Natural killer cell (primary cell): ENCODE data around the gene LEKR1. TPM values are rescaled to one million over a fixed set of nuclear protein-coding genes. Genes with fewer than 3 reads are reported as not detected.

Experiments
- ATAC-seq, 3 donors: fragments of 150-1000 bp in 2 of 3; fragments of 200-7000 bp in 1 of 3; cut with Tn5 transposase; 1 replicate in 1 of 3; 2 replicates in 2 of 3; pipeline ENCODE4 v1.10.0; 2021; ENCODE audit warnings: mild to moderate bottlenecking in 2 of 3, moderate library complexity in 2 of 3
- DNase-seq, 2 donors: peaks; one replicate each; pipeline versions ENCODE4 v3.0.0 to v3.0.0-alpha.2; 2013 to 2021; ENCODE audit warnings: mixed read lengths in 1 of 2
- H3K27ac ChIP-seq: one replicate; pipeline ENCODE4 v1.5.1; 2013; ENCODE audit warnings: mild to moderate bottlenecking, low read length
- H3K27me3 ChIP-seq: one replicate; pipeline ENCODE4 v1.6.1; 2013; ENCODE audit warnings: low read length; ENCODE audit not compliant: control insufficient read depth, insufficient read depth
- H3K36me3 ChIP-seq: one replicate; pipeline ENCODE4 v1.6.1; 2013; ENCODE audit warnings: low read length; ENCODE audit not compliant: control insufficient read depth, insufficient read depth
- H3K4me1 ChIP-seq: one replicate; pipeline ENCODE4 v1.6.1; 2013; ENCODE audit warnings: low read length; ENCODE audit not compliant: control insufficient read depth, insufficient read depth
- H3K4me3 ChIP-seq: one replicate; pipeline ENCODE4 v1.5.1; 2013; ENCODE audit warnings: low read length
- H3K9me3 ChIP-seq: one replicate; pipeline ENCODE4 v1.6.1; 2013; ENCODE audit warnings: low read length; ENCODE audit not compliant: control insufficient read depth, insufficient read depth
- H3K27ac Mint-ChIP-seq, 2 donors: one replicate each; pipeline ENCODE4 v1.8.0; 2022; ENCODE audit warnings: mild to moderate bottlenecking in 2 of 2, mixed read lengths in 2 of 2, moderate library complexity in 1 of 2
- H3K27me3 Mint-ChIP-seq, 2 donors: one replicate each; pipeline ENCODE4 v1.8.0; 2022; ENCODE audit warnings: low read depth in 2 of 2, mixed read lengths in 2 of 2
- H3K36me3 Mint-ChIP-seq: one replicate; pipeline ENCODE4 v1.8.0; 2022; ENCODE audit warnings: mixed read lengths
- H3K4me1 Mint-ChIP-seq, 2 donors: one replicate each; pipeline ENCODE4 v1.8.0; 2022; ENCODE audit warnings: mixed read lengths in 2 of 2
- H3K4me3 Mint-ChIP-seq: one replicate; pipeline ENCODE4 v1.8.0; 2022; ENCODE audit warnings: mild to moderate bottlenecking, moderate library complexity, mixed read lengths
- H3K9me3 Mint-ChIP-seq, 2 donors: one replicate each; pipeline ENCODE4 v1.8.0; 2022; ENCODE audit warnings: mixed read lengths in 2 of 2
- CTCF ChIP-seq: fragments of 200-600 bp; IDR thresholded peaks from one replicate; pipeline ENCODE4 v1.8.0; 2022; ENCODE audit warnings: antibody characterized with exemption
- WGBS: methylation state at CpG from one replicate; pipeline ENCODE4 v1.1.7; 2013; ENCODE audit warnings: missing lambda C conversion rate; ENCODE audit not compliant: insufficient coverage; 5-methylcytosine and 5-hydroxymethylcytosine counted together
- intact Hi-C: fragments of 100-400 bp; cut with micrococcal nuclease; formaldehyde crosslinking; loops from one replicate; pipeline ENCODE4 v1.14.2; 2022
- total RNA-seq, 4 donors: library from RNA; stranded (reverse); fragments of 120-200 nt in 1 of 4; gene quantifications; one replicate each; pipeline versions ENCODE4 v1.2.3 to v1.2.4, GENCODE V29; 2013 to 2022

LEKR1 gene
- total RNA-seq, 3 donors from 2014 or later (not counting 1 experiment from before 2014, with no cell fraction given), result 1.1 to 1.7 (median 1.2) TPM

- Histone ChIP-seq H3K9me3 (no peaks in the 10 kb centered on the region), H3K36me3 (no peaks in the 10 kb centered on the region), H3K4me3 (no peak overlapping the region), H3K4me1 (no peaks in the 10 kb centered on the region), H3K27me3 (no peaks in the 10 kb centered on the region), H3K27ac (no peak overlapping the region)
- no CpG with 5 or more reads among the region's 1 CpG for WGBS
- H3K4me3 Mint-ChIP-seq, result no peak overlapping the region
- no peak for TF ChIP-seq CTCF
- peaks cover 8 to 56% of the 10 kb centered on the region in 2 donors for H3K27me3 Mint-ChIP-seq
- no peaks in the 10 kb centered on the region for H3K9me3 Mint-ChIP-seq
- DNase-seq (no peak), ATAC-seq (no peak)
- no peaks in the 10 kb centered on the region for H3K36me3 Mint-ChIP-seq
- no peaks in the 10 kb centered on the region for H3K4me1 Mint-ChIP-seq
- intact Hi-C loops, result no loop called here
- no peak overlapping the region for H3K27ac Mint-ChIP-seq
These were observed 233.0 kb downstream of the LEKR1 start for GRCh38 chr3:157059181-157059580.

- DNase-seq (no peak), ATAC-seq (no peak)
- TF ChIP-seq CTCF, result no peak
- no peak overlapping the region for H3K27ac Mint-ChIP-seq
- Histone ChIP-seq H3K27me3 (no peaks in the 10 kb centered on the region), H3K36me3 (no peaks in the 10 kb centered on the region), H3K27ac (no peak overlapping the region), H3K4me3 (no peak overlapping the region), H3K9me3 (no peaks in the 10 kb centered on the region), H3K4me1 (no peaks in the 10 kb centered on the region)
- no peaks in the 10 kb centered on the region for H3K4me1 Mint-ChIP-seq
- H3K4me3 Mint-ChIP-seq, result no peak overlapping the region
- intact Hi-C loops, result no loop called here
- peaks cover 8 to 56% of the 10 kb centered on the region in 2 donors for H3K27me3 Mint-ChIP-seq
- no peaks in the 10 kb centered on the region for H3K9me3 Mint-ChIP-seq
- H3K36me3 Mint-ChIP-seq, result no peaks in the 10 kb centered on the region
These were observed 233.5 kb downstream of the LEKR1 start for GRCh38 chr3:157059661-157060060.

- no peaks in the 10 kb centered on the region for H3K36me3 ChIP-seq
- no peaks in the 10 kb centered on the region for H3K36me3 Mint-ChIP-seq
- no peak overlapping the region for H3K27ac ChIP-seq
- no CpG with 5 or more reads among the region's 1 CpG for WGBS
- no peak overlapping the region for H3K4me3 ChIP-seq
- no peaks in the 10 kb centered on the region for H3K9me3 Mint-ChIP-seq
- no peak for TF ChIP-seq CTCF
- peaks cover 8 to 48% of the 10 kb centered on the region in 2 donors for H3K27me3 Mint-ChIP-seq
- H3K9me3 ChIP-seq, result no peaks in the 10 kb centered on the region
- DNase-seq (no peak), ATAC-seq (no peak)
- peaks cover 10% of the 10 kb centered on the region for H3K4me1 ChIP-seq
- no peak overlapping the region for H3K27ac Mint-ChIP-seq
- peaks cover 0 to 1% of the 10 kb centered on the region in 2 donors for H3K4me1 Mint-ChIP-seq
- intact Hi-C loops, result no loop called here
- no peak overlapping the region for H3K4me3 Mint-ChIP-seq
- no peaks in the 10 kb centered on the region for H3K27me3 ChIP-seq
These were observed 235.1 kb downstream of the LEKR1 start for GRCh38 chr3:157061265-157061664.

- TF ChIP-seq CTCF, result no peak
- peaks cover 6 to 44% of the 10 kb centered on the region in 2 donors for H3K27me3 Mint-ChIP-seq
- ATAC-seq, result no peak
- H3K27ac Mint-ChIP-seq, result no peak overlapping the region
- no peak overlapping the region for H3K27ac ChIP-seq
- H3K9me3 Mint-ChIP-seq, result no peaks in the 10 kb centered on the region
- intact Hi-C loops, result no loop called here
- no peak overlapping the region for H3K4me3 Mint-ChIP-seq
- no peaks in the 10 kb centered on the region for H3K27me3 ChIP-seq
- no peaks in the 10 kb centered on the region for H3K36me3 Mint-ChIP-seq
- peaks cover 26% of the 10 kb centered on the region for H3K4me1 ChIP-seq
- DNase-seq, result no peak
- H3K4me3 ChIP-seq, result no peak overlapping the region
- no peaks in the 10 kb centered on the region for H3K36me3 ChIP-seq
- H3K9me3 ChIP-seq, result no peaks in the 10 kb centered on the region
- H3K4me1 Mint-ChIP-seq, result peaks cover 16 to 17% of the 10 kb centered on the region in 2 donors
- WGBS, result 95% methylated on average over 5 of the region's 5 CpGs
These were observed 237.3 kb downstream of the LEKR1 start for GRCh38 chr3:157063469-157063868.
